ENCODE results near the gene SLC23A2. TPM values are rescaled to one million over a fixed set of nuclear protein-coding genes. Genes with fewer than 3 reads are reported as not detected.

SLC23A2 gene
- total RNA-seq, 1 donor from 2014 or later: 27.1 TPM

- H3K4me1 Mint-ChIP-seq: peaks cover 22% of the 10 kb centered on the region
- H3K4me3 Mint-ChIP-seq: no peak overlapping the region
- no peak for DNase-seq (ENCODE audit: low read depth, low spot score)
- H3K9me3 Mint-ChIP-seq: no peaks in the 10 kb centered on the region
- no peaks in the 10 kb centered on the region for H3K36me3 Mint-ChIP-seq (ENCODE audit: low read depth)
- H3K27me3 Mint-ChIP-seq (ENCODE audit: low read depth): no peaks in the 10 kb centered on the region
- H3K27ac Mint-ChIP-seq (ENCODE audit: unreplicated experiment): no peak overlapping the region
- no peak for TF ChIP-seq CTCF (conservative IDR thresholded peaks at IDR 0.05)
These were observed 11.7 kb downstream of the SLC23A2 start for GRCh38 chr20:4989570-4989969.

GRCh38 chr20:4987130-4987529 is 14.2 kb downstream of the SLC23A2 start:
- Mint-ChIP-seq H3K27me3 (ENCODE audit: low read depth) (no peaks in the 10 kb centered on the region), H3K36me3 (ENCODE audit: low read depth) (no peaks in the 10 kb centered on the region), H3K27ac (ENCODE audit: unreplicated experiment) (peak overlapping the region; percentile 20), H3K4me1 (peaks cover 22% of the 10 kb centered on the region), H3K4me3 (no peak overlapping the region), H3K9me3 (no peaks in the 10 kb centered on the region)
- DNase-seq (ENCODE audit: low read depth, low spot score): no peak
- no peak for TF ChIP-seq CTCF (conservative IDR thresholded peaks at IDR 0.05)

- H3K4me1 Mint-ChIP-seq: peaks cover 22% of the 10 kb centered on the region
- H3K27ac Mint-ChIP-seq (ENCODE audit: unreplicated experiment): no peak overlapping the region
- H3K36me3 Mint-ChIP-seq (ENCODE audit: low read depth): no peaks in the 10 kb centered on the region
- no peak for DNase-seq (ENCODE audit: low read depth, low spot score)
- no peaks in the 10 kb centered on the region for H3K9me3 Mint-ChIP-seq
- H3K27me3 Mint-ChIP-seq (ENCODE audit: low read depth): no peaks in the 10 kb centered on the region
- no peak for TF ChIP-seq CTCF (conservative IDR thresholded peaks at IDR 0.05)
- H3K4me3 Mint-ChIP-seq: no peak overlapping the region
These were observed 15.7 kb downstream of the SLC23A2 start for GRCh38 chr20:4985658-4986057.

GRCh38 chr20:4982281-4982680 is 19.0 kb downstream of the SLC23A2 start:
- H3K4me3 Mint-ChIP-seq: no peak overlapping the region
- no peak for DNase-seq (ENCODE audit: low read depth, low spot score)
- H3K4me1 Mint-ChIP-seq: peaks cover 20% of the 10 kb centered on the region
- no peak overlapping the region for H3K27ac Mint-ChIP-seq (ENCODE audit: unreplicated experiment)
- no peak for TF ChIP-seq CTCF (conservative IDR thresholded peaks at IDR 0.05)
- H3K36me3 Mint-ChIP-seq (ENCODE audit: low read depth): no peaks in the 10 kb centered on the region
- no peaks in the 10 kb centered on the region for H3K27me3 Mint-ChIP-seq (ENCODE audit: low read depth)
- H3K9me3 Mint-ChIP-seq: no peaks in the 10 kb centered on the region

GRCh38 chr20:4979841-4980410 is 21.4 kb downstream of the SLC23A2 start:
- Mint-ChIP-seq H3K27me3 (ENCODE audit: low read depth) (no peaks in the 10 kb centered on the region), H3K36me3 (ENCODE audit: low read depth) (no peaks in the 10 kb centered on the region), H3K4me1 (peaks cover 10% of the 10 kb centered on the region), H3K27ac (ENCODE audit: unreplicated experiment) (no peak overlapping the region), H3K4me3 (no peak overlapping the region), H3K9me3 (no peaks in the 10 kb centered on the region)
- DNase-seq (ENCODE audit: low read depth, low spot score): no peak
- TF ChIP-seq CTCF (conservative IDR thresholded peaks at IDR 0.05): no peak

Data from neural crest cell (in vitro differentiated cells).